OCI-LY3 (cell line): ENCODE data around the gene TNS3.

ENCODE experiments used
- H2AFZ ChIP-seq: fragments of 200-600, 300-600 bp; shearing (Covaris generic); 2 replicates; pipeline ENCODE4 v1.6.0; 2014; ENCODE audit warnings: antibody characterized with exemption, low read depth, low read length
- H3K27ac ChIP-seq: fragments of 200-600, 300-600 bp; sonication (generic); 2 replicates; pipeline ENCODE4 v1.5.1; 2014; ENCODE audit warnings: mild to moderate bottlenecking, low read length, moderate library complexity, mixed read lengths
- H3K27me3 ChIP-seq: fragments of 200-600, 300-600 bp; sonication (generic); 2 replicates; pipeline ENCODE4 v1.6.1; 2014; ENCODE audit warnings: low read depth, low read length, mixed read lengths
- H3K36me3 ChIP-seq: fragments of 200-600, 300-600 bp; sonication (generic); replicated peaks from 2 replicates; pipeline ENCODE3; 2014; ENCODE audit warnings: low read depth, low read length, mixed read lengths
- H3K4me1 ChIP-seq: fragments of 300-600, 200-600 bp; sonication (generic); 2 replicates; pipeline ENCODE4 v1.6.1; 2014; ENCODE audit warnings: low read length, mixed read lengths
- H3K4me2 ChIP-seq: fragments of 200-600, 300-600 bp; sonication (generic); 2 replicates; pipeline ENCODE4 v1.6.1; 2014; ENCODE audit warnings: low read length, mixed read lengths
- H3K4me3 ChIP-seq: fragments of 300-600, 200-600 bp; sonication (generic); 2 replicates; pipeline ENCODE4 v1.5.1; 2014; ENCODE audit warnings: antibody characterized with exemption, mild to moderate bottlenecking, low read length, moderate library complexity
- H3K79me2 ChIP-seq: fragments of 300-600, 200-600 bp; shearing (Covaris generic); 2 replicates; pipeline ENCODE4 v1.6.1; 2014; ENCODE audit warnings: mild to moderate bottlenecking, low read length, mixed read lengths
- H3K9ac ChIP-seq: fragments of 300-600, 200-600 bp; shearing (Covaris generic); 2 replicates; pipeline ENCODE4 v1.6.0; 2014; ENCODE audit warnings: mild to moderate bottlenecking, low read length, moderate library complexity
- H3K9me3 ChIP-seq: fragments of 200-600, 300-600 bp; shearing (Covaris generic); 2 replicates; pipeline ENCODE4 v1.6.1; 2014; ENCODE audit warnings: low read length, mixed read lengths; ENCODE audit not compliant: insufficient read depth
- H4K20me1 ChIP-seq: fragments of 200-600, 300-600 bp; sonication (generic); 2 replicates; pipeline ENCODE4 v1.6.1; 2016; ENCODE audit warnings: low read length, mixed read lengths; ENCODE audit not compliant: insufficient read depth
- EZH2phosphoT487 ChIP-seq: fragments of 200-600 bp; shearing (Covaris generic); IDR thresholded peaks from 2 replicates; pipeline ENCODE4 v1.6.1; 2018; ENCODE audit warnings: antibody characterized with exemption, mixed run types, low read depth
- TF ChIP-seq, protein P1 (sequence below): fragments of 200-600, 300-600 bp; sonication (generic); IDR thresholded peaks from 2 replicates; pipeline ENCODE4 v1.5.1; 2014; ENCODE audit warnings: antibody characterized with exemption, low read length, low read depth

TNS3 gene

DNA sequence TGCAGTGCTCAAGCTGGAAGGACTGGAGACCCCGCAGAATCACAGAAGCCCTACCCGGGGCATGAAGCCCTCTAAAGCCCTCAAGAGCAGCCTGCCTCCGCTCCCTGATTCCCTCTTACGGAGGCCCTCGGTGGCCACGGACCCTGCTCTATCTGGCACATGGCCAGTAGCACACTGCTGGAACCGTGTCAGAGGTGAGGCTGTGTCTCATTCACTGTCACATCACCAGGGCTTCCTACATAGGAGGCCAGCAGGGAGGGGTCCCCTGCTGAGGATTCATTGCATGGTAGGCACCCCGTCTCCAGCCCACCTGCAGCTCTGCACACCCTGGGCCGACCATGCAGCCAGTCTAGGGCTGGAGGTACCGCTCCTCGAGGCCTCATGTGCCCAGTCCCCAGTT, 259.2 kb downstream of the TNS3 start:
- Histone ChIP-seq H3K36me3 (no peaks in the 10 kb centered on the region), H3K4me1 (no peaks in the 10 kb centered on the region), H4K20me1 (no peaks in the 10 kb centered on the region), H3K4me2 (no peak overlapping the region), H3K9me3 (no peaks in the 10 kb centered on the region), H2AFZ (no peak overlapping the region), H3K9ac (no peak overlapping the region), H3K27me3 (no peaks in the 10 kb centered on the region), H3K79me2 (no peaks in the 10 kb centered on the region), H3K4me3 (no peak overlapping the region), H3K27ac (no peak overlapping the region)
- no peak for TF ChIP-seq EZH2phosphoT487
- TF ChIP-seq, protein P1, sequence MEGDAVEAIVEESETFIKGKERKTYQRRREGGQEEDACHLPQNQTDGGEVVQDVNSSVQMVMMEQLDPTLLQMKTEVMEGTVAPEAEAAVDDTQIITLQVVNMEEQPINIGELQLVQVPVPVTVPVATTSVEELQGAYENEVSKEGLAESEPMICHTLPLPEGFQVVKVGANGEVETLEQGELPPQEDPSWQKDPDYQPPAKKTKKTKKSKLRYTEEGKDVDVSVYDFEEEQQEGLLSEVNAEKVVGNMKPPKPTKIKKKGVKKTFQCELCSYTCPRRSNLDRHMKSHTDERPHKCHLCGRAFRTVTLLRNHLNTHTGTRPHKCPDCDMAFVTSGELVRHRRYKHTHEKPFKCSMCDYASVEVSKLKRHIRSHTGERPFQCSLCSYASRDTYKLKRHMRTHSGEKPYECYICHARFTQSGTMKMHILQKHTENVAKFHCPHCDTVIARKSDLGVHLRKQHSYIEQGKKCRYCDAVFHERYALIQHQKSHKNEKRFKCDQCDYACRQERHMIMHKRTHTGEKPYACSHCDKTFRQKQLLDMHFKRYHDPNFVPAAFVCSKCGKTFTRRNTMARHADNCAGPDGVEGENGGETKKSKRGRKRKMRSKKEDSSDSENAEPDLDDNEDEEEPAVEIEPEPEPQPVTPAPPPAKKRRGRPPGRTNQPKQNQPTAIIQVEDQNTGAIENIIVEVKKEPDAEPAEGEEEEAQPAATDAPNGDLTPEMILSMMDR, result no peak

GRCh38 chr7:47320296-47320695, 261.6 kb downstream of the TNS3 start:
- Histone ChIP-seq H3K27ac (no peak overlapping the region), H3K9me3 (no peaks in the 10 kb centered on the region), H3K36me3 (no peaks in the 10 kb centered on the region), H3K4me1 (no peaks in the 10 kb centered on the region), H4K20me1 (no peaks in the 10 kb centered on the region), H3K9ac (no peak overlapping the region), H3K79me2 (no peaks in the 10 kb centered on the region), H3K27me3 (no peaks in the 10 kb centered on the region), H2AFZ (no peak overlapping the region), H3K4me2 (no peak overlapping the region), H3K4me3 (no peak overlapping the region)
- TF ChIP-seq EZH2phosphoT487, result no peak
- TF ChIP-seq, protein P1, result no peak

DNA sequence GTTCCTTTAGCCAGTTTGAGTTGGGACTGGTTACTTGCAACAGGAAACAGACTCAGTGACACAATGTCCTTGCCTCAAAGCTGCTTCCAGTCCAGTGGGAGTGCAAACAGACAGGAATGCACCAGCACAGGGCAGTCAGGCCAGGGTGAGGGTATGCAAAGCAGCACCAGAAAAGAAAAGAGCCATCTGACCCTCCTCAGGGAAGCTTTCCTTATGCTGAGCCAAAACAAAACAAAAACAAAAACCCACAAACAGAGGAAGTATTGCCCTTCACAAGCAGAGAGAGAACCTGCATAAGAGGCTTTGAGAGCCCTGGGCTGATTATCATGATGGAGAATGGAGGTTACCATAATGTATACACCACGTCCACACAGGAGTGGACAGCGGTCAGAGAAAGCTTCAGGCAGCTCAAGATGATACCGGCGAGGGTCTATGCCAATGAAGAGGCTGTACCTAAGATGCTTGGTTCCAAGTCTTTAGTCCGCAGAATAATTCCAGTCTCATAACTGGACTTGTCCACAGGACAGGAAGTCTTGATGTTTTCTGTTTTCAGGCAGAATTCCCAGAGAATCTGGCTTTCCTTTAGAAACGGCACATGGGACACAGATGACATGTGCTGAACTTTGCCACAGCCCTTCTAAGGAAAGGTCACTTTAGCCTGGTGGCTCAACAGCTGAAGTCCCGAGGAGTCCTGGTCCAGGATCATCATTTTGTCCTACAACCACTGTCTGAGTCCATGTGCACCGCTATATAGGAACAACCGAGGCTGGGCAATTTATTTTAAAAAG, 263.3 kb downstream of the TNS3 start:
- no peak overlapping the region for H3K4me2 ChIP-seq
- no peaks in the 10 kb centered on the region for H4K20me1 ChIP-seq
- H3K4me3 ChIP-seq, result no peak overlapping the region
- H3K79me2 ChIP-seq, result no peaks in the 10 kb centered on the region
- H3K36me3 ChIP-seq, result no peaks in the 10 kb centered on the region
- H3K9ac ChIP-seq, result no peak overlapping the region
- TF ChIP-seq EZH2phosphoT487, result no peak
- TF ChIP-seq, protein P1, result no peak
- no peaks in the 10 kb centered on the region for H3K9me3 ChIP-seq
- no peak overlapping the region for H3K27ac ChIP-seq
- H3K27me3 ChIP-seq, result no peaks in the 10 kb centered on the region
- H3K4me1 ChIP-seq, result no peaks in the 10 kb centered on the region
- H2AFZ ChIP-seq, result no peak overlapping the region

GRCh38 chr7:47317487-47317886, 264.4 kb downstream of the TNS3 start:
- no peak overlapping the region for H3K4me3 ChIP-seq
- H2AFZ ChIP-seq, result no peak overlapping the region
- no peak overlapping the region for H3K9ac ChIP-seq
- no peak overlapping the region for H3K27ac ChIP-seq
- H3K4me1 ChIP-seq, result no peaks in the 10 kb centered on the region
- no peak overlapping the region for H3K4me2 ChIP-seq
- no peak for TF ChIP-seq EZH2phosphoT487
- TF ChIP-seq, protein P1, result no peak
- no peaks in the 10 kb centered on the region for H4K20me1 ChIP-seq
- H3K9me3 ChIP-seq, result no peaks in the 10 kb centered on the region
- no peaks in the 10 kb centered on the region for H3K27me3 ChIP-seq
- no peaks in the 10 kb centered on the region for H3K79me2 ChIP-seq
- no peaks in the 10 kb centered on the region for H3K36me3 ChIP-seq
